Measurements from ENCODE around the gene LMTK2. TPM values are rescaled to one million over a fixed set of nuclear protein-coding genes. Genes with fewer than 3 reads are reported as not detected.
"Not testable (repeated sequence)": the region's sequence is repeated elsewhere in the genome, so short reads cannot be mapped to it uniquely, and the experiment has no call there.

LMTK2 gene
- total RNA-seq, 1 donor from 2014 or later, result 6.3 TPM

- DNase-seq (ENCODE audit: low read depth in 2 of 2), result no peak
Measured at GRCh38 chr7:98217623-98218582, 111.2 kb downstream of the LMTK2 start.

GRCh38 chr7:98219382-98219781 is 112.7 kb downstream of the LMTK2 start:
- DNase-seq (ENCODE audit: low read depth in 2 of 2), result not testable (repeated sequence)

- DNase-seq (ENCODE audit: low read depth in 2 of 2), result no peak
Measured at GRCh38 chr7:98221611-98222532, 115.2 kb downstream of the LMTK2 start.

GRCh38 chr7:98222533-98223195 is 116.0 kb downstream of the LMTK2 start:
- no peak for DNase-seq (ENCODE audit: low read depth in 2 of 2)

- DNase-seq (ENCODE audit: low read depth in 2 of 2), result no peak
Measured at GRCh38 chr7:98223351-98223897, 116.8 kb downstream of the LMTK2 start.

GRCh38 chr7:98223898-98224700 is 117.4 kb downstream of the LMTK2 start:
- DNase-seq (ENCODE audit: low read depth in 2 of 2), result no peak

GRCh38 chr7:98224701-98225181 is 118.1 kb downstream of the LMTK2 start:
- DNase-seq (ENCODE audit: low read depth in 2 of 2), result no peak

- no peak for DNase-seq (ENCODE audit: low read depth in 2 of 2)
Measured at GRCh38 chr7:98225913-98226614, 119.4 kb downstream of the LMTK2 start.

GRCh38 chr7:98227939-98228338 is 121.3 kb downstream of the LMTK2 start:
- DNase-seq (ENCODE audit: low read depth in 2 of 2), result no peak

- DNase-seq (ENCODE audit: low read depth in 2 of 2), result no peak
Measured at GRCh38 chr7:98228801-98229200, 122.1 kb downstream of the LMTK2 start.

GRCh38 chr7:98229441-98229840 is 122.8 kb downstream of the LMTK2 start:
- no peak for DNase-seq (ENCODE audit: low read depth in 2 of 2)

- no peak for DNase-seq (ENCODE audit: low read depth in 2 of 2)
Measured at GRCh38 chr7:98229991-98230745, 123.5 kb downstream of the LMTK2 start.

- DNase-seq (ENCODE audit: low read depth in 2 of 2), result no peak
Measured at GRCh38 chr7:98230746-98231471, 124.2 kb downstream of the LMTK2 start.

GRCh38 chr7:98231493-98232262 is 125.0 kb downstream of the LMTK2 start:
- no peak for DNase-seq (ENCODE audit: low read depth in 2 of 2)

- no peak for DNase-seq (ENCODE audit: low read depth in 2 of 2)
Measured at GRCh38 chr7:98232263-98232585, 125.6 kb downstream of the LMTK2 start.

GRCh38 chr7:98232799-98233198 is 126.1 kb downstream of the LMTK2 start:
- DNase-seq (ENCODE audit: low read depth in 2 of 2), result no peak

GRCh38 chr7:98233219-98234070 is 126.8 kb downstream of the LMTK2 start:
- DNase-seq (ENCODE audit: low read depth in 2 of 2), result no peak

Data from dermis microvascular lymphatic vessel endothelial cell (primary cell).